Measurements from ENCODE around the gene MYADML2.
"Not testable (repeated sequence)": the region's sequence is repeated elsewhere in the genome, so short reads cannot be mapped to it uniquely, and the experiment has no call there.

The MYADML2 gene

GRCh38 chr17:81958633-81959342 lies 11.8 kb upstream of the MYADML2 start:
- no peak for DNase-seq (ENCODE audit: low read depth)

GRCh38 chr17:81957691-81958432 lies 10.8 kb upstream of the MYADML2 start:
- DNase-seq (ENCODE audit: low read depth): no peak

GRCh38 chr17:81956607-81957589 lies 9.9 kb upstream of the MYADML2 start:
- DNase-seq (ENCODE audit: low read depth): no peak

GRCh38 chr17:81955756-81956544 lies 8.9 kb upstream of the MYADML2 start:
- no peak for DNase-seq (ENCODE audit: low read depth)

- no peak for DNase-seq (ENCODE audit: low read depth)
These were observed 8.1 kb upstream of the MYADML2 start for GRCh38 chr17:81955058-81955681.

- DNase-seq (ENCODE audit: low read depth): no peak
These were observed 7.4 kb upstream of the MYADML2 start for GRCh38 chr17:81954131-81955057.

- not testable (repeated sequence) for DNase-seq (ENCODE audit: low read depth)
These were observed 6.4 kb upstream of the MYADML2 start for GRCh38 chr17:81953443-81953842.

GRCh38 chr17:81952792-81953228 lies 5.8 kb upstream of the MYADML2 start:
- DNase-seq (ENCODE audit: low read depth): no peak

- no peak for DNase-seq (ENCODE audit: low read depth)
These were observed 5.0 kb upstream of the MYADML2 start for GRCh38 chr17:81951785-81952684.

GRCh38 chr17:81950501-81950900 lies 3.5 kb upstream of the MYADML2 start:
- DNase-seq (ENCODE audit: low read depth): no peak

- DNase-seq (ENCODE audit: low read depth): no peak
These were observed 1.8 kb upstream of the MYADML2 start for GRCh38 chr17:81948635-81949378.

GRCh38 chr17:81944858-81945257 lies 2.2 kb downstream of the MYADML2 start:
- no peak for DNase-seq (ENCODE audit: low read depth)

GRCh38 chr17:81942167-81942553 lies 4.9 kb downstream of the MYADML2 start:
- no peak for DNase-seq (ENCODE audit: low read depth)

GRCh38 chr17:81941484-81942166 lies 5.4 kb downstream of the MYADML2 start:
- no peak for DNase-seq (ENCODE audit: low read depth)

GRCh38 chr17:81940538-81941483 lies 6.2 kb downstream of the MYADML2 start:
- DNase-seq (ENCODE audit: low read depth): no peak

GRCh38 chr17:81939881-81940385 lies 7.1 kb downstream of the MYADML2 start:
- DNase-seq (ENCODE audit: low read depth): no peak

All from T-helper 22 cell (primary cell).